Skeletal muscle satellite cell (primary cell): ENCODE measurements around the gene CEBPB.
"Not testable (repeated sequence)": the region's sequence is repeated elsewhere in the genome, so short reads cannot be mapped to it uniquely, and the experiment has no call there.

Source experiments
- H3K27me3 ChIP-seq: 2 replicates; pipeline ENCODE4 v1.7.0; 2013; ENCODE audit warnings: low read length; ENCODE audit not compliant: control insufficient read depth, insufficient read depth
- H3K36me3 ChIP-seq: 2 replicates; pipeline ENCODE4 v1.7.0; 2013; ENCODE audit warnings: mild to moderate bottlenecking, control low read depth, low read length; ENCODE audit not compliant: insufficient read depth
- H3K4me1 ChIP-seq: 2 replicates; pipeline ENCODE4 v1.7.0; 2013; ENCODE audit warnings: low read length; ENCODE audit not compliant: control insufficient read depth, insufficient read depth
- H3K4me2 ChIP-seq: 2 replicates; pipeline ENCODE4 v1.7.0; 2013; ENCODE audit warnings: mild to moderate bottlenecking, low read length
- H3K4me3 ChIP-seq: 2 replicates; pipeline ENCODE4 v1.7.0; 2013; ENCODE audit warnings: low read length
- H3K9ac ChIP-seq: 2 replicates; pipeline ENCODE4 v1.7.0; 2013; ENCODE audit warnings: mild to moderate bottlenecking, low read depth, low read length, moderate library complexity
- H3K9me3 ChIP-seq: replicated peaks from 2 replicates; pipeline ENCODE4 v1.7.0; 2013; ENCODE audit warnings: mild to moderate bottlenecking, control low read depth, low read length

Gene CEBPB

GRCh38 chr20:50152394-50153152, 38.1 kb upstream of the CEBPB start:
- Histone ChIP-seq H3K9ac (peak overlapping the region; percentile 99), H3K4me2 (peak overlapping the region; percentile 99), H3K27me3 (no peaks in the 10 kb centered on the region), H3K4me1 (peaks cover 54% of the 10 kb centered on the region), H3K9me3 (no peaks in the 10 kb centered on the region), H3K4me3 (peak overlapping the region; percentile 96), H3K36me3 (peaks cover 28% of the 10 kb centered on the region)

DNA sequence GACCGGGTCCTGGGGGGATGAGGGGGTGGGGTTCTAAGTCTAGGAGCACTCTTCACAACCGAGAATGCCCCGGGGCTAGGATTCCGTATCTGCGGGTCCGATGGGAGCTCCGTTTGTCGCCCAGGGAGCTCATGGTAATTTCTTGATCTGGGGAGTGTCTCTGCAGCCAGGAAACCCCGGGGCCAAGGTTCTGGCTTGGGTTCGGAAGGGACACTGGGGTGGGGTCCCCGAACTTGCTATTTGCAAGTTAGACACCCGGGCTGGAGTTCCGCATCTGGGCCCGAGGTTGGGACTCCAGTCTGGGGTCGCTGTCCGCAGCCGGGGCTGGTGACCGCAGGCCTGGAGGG, 37.5 kb upstream of the CEBPB start:
- Histone ChIP-seq H3K9me3 (no peaks in the 10 kb centered on the region), H3K27me3 (no peaks in the 10 kb centered on the region), H3K4me1 (peaks cover 49% of the 10 kb centered on the region), H3K9ac (peak overlapping the region; percentile 99), H3K4me3 (peak overlapping the region; percentile 96), H3K4me2 (peak overlapping the region; percentile 99), H3K36me3 (peaks cover 24% of the 10 kb centered on the region)

DNA sequence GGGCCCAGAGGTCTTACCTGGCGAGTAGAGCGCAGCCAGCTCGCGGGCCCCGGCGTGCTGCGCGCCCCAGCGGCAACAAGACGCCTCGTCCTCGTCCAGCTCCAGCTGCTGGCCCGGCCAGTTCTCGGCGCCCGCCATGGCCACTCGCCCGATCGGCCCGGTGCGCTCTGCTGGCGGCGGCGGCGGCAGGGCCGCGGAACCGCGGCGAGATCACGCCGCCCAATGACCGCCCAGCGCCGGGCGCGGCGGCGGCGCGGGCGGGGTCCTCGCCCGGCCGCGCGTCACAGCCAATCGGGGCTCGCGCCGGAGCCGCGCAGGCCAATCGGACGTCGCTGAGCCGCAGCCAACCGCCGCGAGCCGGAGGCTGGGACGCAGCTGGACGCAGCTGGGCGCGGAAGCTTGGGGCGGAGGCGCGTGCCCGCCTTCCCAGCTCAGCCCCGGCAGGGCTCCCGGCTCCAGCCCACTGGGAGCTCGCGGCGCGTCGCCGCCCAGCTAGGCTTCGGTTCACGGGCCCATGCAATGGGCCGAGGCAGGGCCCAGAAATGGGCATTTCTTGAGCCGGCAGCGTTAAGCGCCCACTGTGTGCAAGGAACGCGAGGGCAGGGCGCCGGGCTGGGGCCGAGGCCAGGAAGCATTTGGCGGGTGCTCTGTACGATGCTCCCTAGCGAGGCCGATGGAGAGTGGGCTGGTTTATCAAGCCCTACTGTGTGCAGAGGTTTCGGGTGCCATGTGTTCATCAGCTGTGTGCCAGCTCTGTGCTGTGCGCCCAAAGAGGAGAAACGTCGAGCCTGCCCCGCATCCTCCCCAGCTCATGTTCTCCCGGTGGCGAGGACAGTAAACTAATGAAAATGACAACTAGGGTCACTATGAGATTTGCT, 36.9 kb upstream of the CEBPB start, which contains the start of gene PEDS1:
PEDS1 (minus strand) TSS at position 224 of the 878 bp plus-strand sequence; CDS start at position 138, 86 bp downstream.
- Histone ChIP-seq H3K4me1 (peaks cover 42% of the 10 kb centered on the region), H3K4me2 (peak within 1 kb of the TSS; percentile 99), H3K9ac (peak within 1 kb of the TSS; percentile 99), H3K4me3 (peak within 1 kb of the TSS; percentile 96), H3K27me3 (no peaks in the 10 kb centered on the region), H3K9me3 (no peaks in the 10 kb centered on the region), H3K36me3 (peaks cover 18% of the 10 kb centered on the region)

DNA sequence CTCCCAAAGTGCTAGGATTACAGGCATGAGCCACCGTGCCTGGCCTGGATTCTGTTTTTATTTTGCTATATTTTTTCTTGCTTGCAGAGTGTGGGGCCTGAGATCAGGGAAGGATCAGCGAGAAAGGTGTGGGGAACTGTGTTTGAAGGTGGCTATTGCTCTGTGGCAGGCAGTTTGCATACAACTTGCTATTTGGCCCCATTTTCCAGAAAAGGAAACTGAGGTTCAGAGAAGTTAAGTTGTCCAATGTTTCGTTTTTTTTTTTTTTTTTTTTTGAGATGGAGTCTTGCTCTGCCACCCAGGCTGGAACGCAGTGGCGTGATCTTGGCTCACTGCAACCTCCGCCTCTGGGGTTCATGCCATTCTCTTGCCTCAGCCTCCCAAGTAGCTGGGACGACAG, 29.1 kb upstream of the CEBPB start:
- H3K4me1 ChIP-seq = peaks cover 33% of the 10 kb centered on the region
- H3K9ac ChIP-seq, H3K36me3 ChIP-seq, H3K4me3 ChIP-seq, H3K4me2 ChIP-seq, H3K27me3 ChIP-seq, H3K9me3 ChIP-seq: not testable (repeated sequence)

- H3K4me3 ChIP-seq = no peak overlapping the region
- peak overlapping the region; percentile 49 for H3K4me2 ChIP-seq
- H3K4me1 ChIP-seq = peaks cover 37% of the 10 kb centered on the region
- H3K27me3 ChIP-seq = no peaks in the 10 kb centered on the region
- H3K9ac ChIP-seq = no peak overlapping the region
- H3K36me3 ChIP-seq = no peaks in the 10 kb centered on the region
- H3K9me3 ChIP-seq = no peaks in the 10 kb centered on the region
Measured at GRCh38 chr20:50163570-50164317, 26.9 kb upstream of the CEBPB start.

- Histone ChIP-seq H3K9ac (peak overlapping the region; percentile 82), H3K4me3 (peak overlapping the region; percentile 64), H3K9me3 (no peaks in the 10 kb centered on the region), H3K27me3 (no peaks in the 10 kb centered on the region), H3K4me1 (peaks cover 32% of the 10 kb centered on the region), H3K36me3 (no peaks in the 10 kb centered on the region), H3K4me2 (peak overlapping the region; percentile 86)
Measured at GRCh38 chr20:50165684-50166554, 24.7 kb upstream of the CEBPB start.

GRCh38 chr20:50169329-50169823, 21.3 kb upstream of the CEBPB start:
- no peaks in the 10 kb centered on the region for H3K36me3 ChIP-seq
- no peak overlapping the region for H3K4me3 ChIP-seq
- H3K9ac ChIP-seq = no peak overlapping the region
- no peaks in the 10 kb centered on the region for H3K9me3 ChIP-seq
- no peak overlapping the region for H3K4me2 ChIP-seq
- H3K27me3 ChIP-seq = no peaks in the 10 kb centered on the region
- H3K4me1 ChIP-seq = peaks cover 35% of the 10 kb centered on the region

GRCh38 chr20:50170549-50171220, 19.9 kb upstream of the CEBPB start:
- H3K27me3 ChIP-seq = no peaks in the 10 kb centered on the region
- H3K4me1 ChIP-seq = peaks cover 25% of the 10 kb centered on the region
- H3K9ac ChIP-seq = no peak overlapping the region
- H3K36me3 ChIP-seq = no peaks in the 10 kb centered on the region
- H3K9me3 ChIP-seq = no peaks in the 10 kb centered on the region
- H3K4me3 ChIP-seq = no peak overlapping the region
- H3K4me2 ChIP-seq = no peak overlapping the region

DNA sequence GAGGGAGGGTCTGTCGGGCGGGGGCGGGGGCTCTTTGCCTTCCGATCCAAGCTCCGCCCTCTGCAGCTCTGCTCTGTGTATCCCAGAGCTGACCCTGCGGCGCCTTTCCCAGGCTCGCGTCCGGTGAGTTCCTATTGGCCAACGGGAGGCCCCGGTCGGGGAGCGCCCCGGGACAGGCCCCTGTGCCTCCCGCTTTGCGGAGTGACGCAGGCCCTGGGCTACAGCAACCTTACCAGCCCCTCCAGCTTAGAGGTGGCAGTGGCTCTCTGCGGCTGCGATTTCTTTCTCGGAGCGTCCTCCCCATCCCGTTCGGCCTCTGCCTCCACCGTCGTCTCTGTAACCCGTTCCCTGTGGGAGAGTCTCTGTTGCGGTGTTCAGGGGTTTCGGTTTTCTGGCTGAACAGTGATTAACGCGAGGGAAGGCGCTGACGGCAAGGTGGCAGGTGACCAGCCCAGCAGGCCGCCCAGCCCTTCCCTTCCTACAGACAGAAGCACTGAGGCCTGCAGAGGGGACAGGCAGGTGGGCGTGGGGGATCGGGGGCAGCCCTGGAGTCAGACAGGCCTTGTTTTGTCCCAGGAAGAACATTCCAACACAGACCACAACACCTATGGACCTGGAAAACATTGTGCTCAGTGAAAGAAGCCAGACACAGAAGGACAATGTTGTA, 18.1 kb upstream of the CEBPB start:
- H3K9me3 ChIP-seq = no peaks in the 10 kb centered on the region
- peak overlapping the region; percentile 78 for H3K9ac ChIP-seq
- no peaks in the 10 kb centered on the region for H3K27me3 ChIP-seq
- peak overlapping the region; percentile 87 for H3K4me2 ChIP-seq
- H3K4me1 ChIP-seq = peaks cover 16% of the 10 kb centered on the region
- H3K36me3 ChIP-seq = no peaks in the 10 kb centered on the region
- H3K4me3 ChIP-seq = peak overlapping the region; percentile 68

- Histone ChIP-seq H3K4me2 (no peak overlapping the region), H3K27me3 (no peaks in the 10 kb centered on the region)
Measured at GRCh38 chr20:50174456-50174855, 16.2 kb upstream of the CEBPB start.

More at GRCh38 chr20:50174456-50174855, 16.2 kb upstream of the CEBPB start:
- Histone ChIP-seq H3K9me3 (no peaks in the 10 kb centered on the region), H3K4me3 (no peak overlapping the region), H3K4me1 (peaks cover 16% of the 10 kb centered on the region), H3K36me3 (no peaks in the 10 kb centered on the region), H3K9ac (no peak overlapping the region)
